NK-92 treated with Interleukin-12 subunit alpha and Interleukin-12 subunit beta, amount 100 ng/mL, for 24 hours (cell line): ENCODE measurements around the gene ARSJ.
"Not testable (repeated sequence)": the region's sequence is repeated elsewhere in the genome, so short reads cannot be mapped to it uniquely, and the experiment has no call there.

Source experiments
- DNase-seq: peaks from one replicate; lab custom pipeline; 2025; lab: John Stamatoyannopoulos, UW

The ARSJ gene

GRCh38 chr4:113979148-113979904 lies at the start of gene ARSJ:
TSS of gene ARSJ (minus strand) at chr4:113979647. CDS start at chr4:113978834, 813 bp downstream.
- no peak for DNase-seq

GRCh38 chr4:114028071-114028470 lies 48.6 kb upstream of the ARSJ start:
- DNase-seq, result no peak

GRCh38 chr4:114027596-114027995 lies 48.1 kb upstream of the ARSJ start:
- DNase-seq, result no peak

- DNase-seq, result no peak
Measured at GRCh38 chr4:114026447-114026846, 47.0 kb upstream of the ARSJ start.

- no peak for DNase-seq
Measured at GRCh38 chr4:114025176-114025777, 45.8 kb upstream of the ARSJ start.

- no peak for DNase-seq
Measured at GRCh38 chr4:114021451-114021850, 42.0 kb upstream of the ARSJ start.

- DNase-seq, result no peak
Measured at GRCh38 chr4:114019969-114020358, 40.5 kb upstream of the ARSJ start.

- no peak for DNase-seq
Measured at GRCh38 chr4:114019276-114019968, 40.0 kb upstream of the ARSJ start.

GRCh38 chr4:114017120-114017917 lies 37.9 kb upstream of the ARSJ start:
- no peak for DNase-seq

GRCh38 chr4:114015444-114015899 lies 36.0 kb upstream of the ARSJ start:
- no peak for DNase-seq

- DNase-seq, result not testable (repeated sequence)
Measured at GRCh38 chr4:114013201-114013600, 33.8 kb upstream of the ARSJ start.

- no peak for DNase-seq
Measured at GRCh38 chr4:114012749-114013148, 33.3 kb upstream of the ARSJ start.

GRCh38 chr4:114005569-114006442 lies 26.4 kb upstream of the ARSJ start:
- no peak for DNase-seq

GRCh38 chr4:114004483-114005226 lies 25.2 kb upstream of the ARSJ start:
- not testable (repeated sequence) for DNase-seq

- no peak for DNase-seq
Measured at GRCh38 chr4:113998531-113998930, 19.1 kb upstream of the ARSJ start.

- DNase-seq, result no peak
Measured at GRCh38 chr4:113998079-113998478, 18.6 kb upstream of the ARSJ start.

GRCh38 chr4:113997206-113997605 lies 17.8 kb upstream of the ARSJ start:
- DNase-seq, result no peak

GRCh38 chr4:113996599-113997177 lies 17.2 kb upstream of the ARSJ start:
- DNase-seq, result no peak

GRCh38 chr4:113993887-113994286 lies 14.4 kb upstream of the ARSJ start:
- no peak for DNase-seq

GRCh38 chr4:113990886-113991285 lies 11.4 kb upstream of the ARSJ start:
- DNase-seq, result no peak
